ENCODE data around the gene SLC24A3.

SLC24A3 gene

GRCh38 chr20:19272976-19273654 lies 60.7 kb downstream of the SLC24A3 start:
- Histone ChIP-seq H3K27ac (ENCODE audit: low read depth, low read length, severe bottlenecking) (no peak overlapping the region), H3K4me3 (ENCODE audit: extremely low read depth, insufficient read depth, low read length, poor library complexity, severe bottlenecking) (no peak overlapping the region), H3K9me3 (ENCODE audit: control insufficient read depth, low read length) (no peaks in the 10 kb centered on the region), H3K4me1 (ENCODE audit: control insufficient read depth, insufficient read depth, low read length, poor library complexity, severe bottlenecking) (no peaks in the 10 kb centered on the region), H3K36me3 (ENCODE audit: control insufficient read depth, insufficient read depth, low read length) (no peaks in the 10 kb centered on the region)
- 84 to 93% methylated on average over 3 of the region's 6 CpGs for WGBS, 2 experiments (ENCODE audit: insufficient coverage in 2 of 2)

GRCh38 chr20:19274001-19274400 lies 61.6 kb downstream of the SLC24A3 start:
- no peak overlapping the region for H3K4me3 ChIP-seq (ENCODE audit: extremely low read depth, insufficient read depth, low read length, poor library complexity, severe bottlenecking)
- H3K4me1 ChIP-seq (ENCODE audit: control insufficient read depth, insufficient read depth, low read length, poor library complexity, severe bottlenecking): no peaks in the 10 kb centered on the region
- H3K9me3 ChIP-seq (ENCODE audit: control insufficient read depth, low read length): no peaks in the 10 kb centered on the region
- no peaks in the 10 kb centered on the region for H3K36me3 ChIP-seq (ENCODE audit: control insufficient read depth, insufficient read depth, low read length)
- no peak overlapping the region for H3K27ac ChIP-seq (ENCODE audit: low read depth, low read length, severe bottlenecking)
- WGBS, 2 experiments (ENCODE audit: insufficient coverage in 2 of 2): 96 to 97% methylated on average over 4 of the region's 5 CpGs

DNA sequence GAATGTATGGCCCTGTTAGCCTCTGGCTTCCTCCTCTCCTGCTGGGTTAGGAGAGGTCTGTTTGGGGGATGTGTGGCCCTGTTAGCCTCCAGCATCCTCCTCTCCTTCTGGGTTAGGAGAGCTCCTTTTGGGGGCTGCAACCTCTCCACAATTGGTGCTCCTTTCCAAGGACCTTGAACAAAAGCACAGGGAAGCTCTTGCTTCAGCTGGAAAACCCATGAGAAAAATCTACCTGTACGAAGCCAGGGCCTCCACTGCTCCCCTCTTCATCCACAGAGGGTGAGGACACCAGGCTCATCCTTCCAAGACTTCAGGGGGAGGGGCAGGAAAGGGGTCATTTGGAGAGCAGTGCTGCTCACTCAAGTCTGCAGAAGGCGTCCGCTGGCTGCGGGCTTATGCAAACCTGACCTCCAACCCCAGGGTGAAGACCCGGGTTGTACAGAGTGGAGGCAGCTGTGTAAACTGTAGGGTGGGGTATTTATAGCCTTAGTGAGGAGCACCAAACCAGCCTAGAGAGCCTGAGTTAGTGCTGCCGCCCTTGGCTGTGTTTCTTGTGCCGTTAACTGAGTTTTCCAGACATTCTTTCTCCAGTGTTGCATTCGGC lies 62.1 kb downstream of the SLC24A3 start:
- WGBS, 2 experiments (ENCODE audit: insufficient coverage in 2 of 2): 85 to 94% methylated on average over 5 to 6 of the region's 8 CpGs
- no peaks in the 10 kb centered on the region for H3K4me1 ChIP-seq (ENCODE audit: control insufficient read depth, insufficient read depth, low read length, poor library complexity, severe bottlenecking)
- H3K9me3 ChIP-seq (ENCODE audit: control insufficient read depth, low read length): no peaks in the 10 kb centered on the region
- H3K36me3 ChIP-seq (ENCODE audit: control insufficient read depth, insufficient read depth, low read length): no peaks in the 10 kb centered on the region
- no peak overlapping the region for H3K27ac ChIP-seq (ENCODE audit: low read depth, low read length, severe bottlenecking)
- H3K4me3 ChIP-seq (ENCODE audit: extremely low read depth, insufficient read depth, low read length, poor library complexity, severe bottlenecking): no peak overlapping the region

DNA sequence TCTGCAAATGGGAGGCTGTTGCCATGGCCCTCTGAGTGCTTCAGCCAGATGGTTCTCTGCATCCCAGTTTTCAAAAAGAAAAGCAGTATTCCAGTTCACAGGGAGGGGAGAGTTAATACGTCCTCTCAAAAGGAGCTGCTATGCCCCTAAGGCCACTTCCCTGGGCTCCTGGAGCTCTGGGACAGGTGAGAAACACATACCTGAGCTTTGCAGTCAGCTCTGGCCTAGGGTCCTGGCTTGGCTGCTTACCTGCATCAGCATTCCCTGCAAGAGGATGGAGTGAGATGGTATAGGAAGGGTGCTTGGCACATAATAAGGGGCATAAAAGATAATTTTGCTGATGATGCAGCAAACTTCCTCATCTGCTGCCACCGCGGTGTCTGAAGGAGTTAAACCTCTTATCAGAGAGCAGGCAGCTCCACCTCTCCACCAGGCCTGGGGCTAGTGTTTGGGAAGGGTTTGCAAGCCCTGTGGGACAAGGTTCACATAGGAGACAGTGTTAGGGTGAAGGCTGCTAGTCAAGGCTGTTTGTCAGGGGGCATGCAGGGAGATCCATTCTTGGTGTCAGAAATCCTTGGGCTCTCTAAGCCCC lies 62.7 kb downstream of the SLC24A3 start:
- Histone ChIP-seq H3K4me3 (ENCODE audit: extremely low read depth, insufficient read depth, low read length, poor library complexity, severe bottlenecking) (no peak overlapping the region), H3K9me3 (ENCODE audit: control insufficient read depth, low read length) (no peaks in the 10 kb centered on the region), H3K36me3 (ENCODE audit: control insufficient read depth, insufficient read depth, low read length) (no peaks in the 10 kb centered on the region), H3K4me1 (ENCODE audit: control insufficient read depth, insufficient read depth, low read length, poor library complexity, severe bottlenecking) (no peaks in the 10 kb centered on the region), H3K27ac (ENCODE audit: low read depth, low read length, severe bottlenecking) (no peak overlapping the region)
- 81 to 100% methylated on average over 1 to 3 of the region's 3 CpGs for WGBS, 2 experiments (ENCODE audit: insufficient coverage in 2 of 2)

DNA sequence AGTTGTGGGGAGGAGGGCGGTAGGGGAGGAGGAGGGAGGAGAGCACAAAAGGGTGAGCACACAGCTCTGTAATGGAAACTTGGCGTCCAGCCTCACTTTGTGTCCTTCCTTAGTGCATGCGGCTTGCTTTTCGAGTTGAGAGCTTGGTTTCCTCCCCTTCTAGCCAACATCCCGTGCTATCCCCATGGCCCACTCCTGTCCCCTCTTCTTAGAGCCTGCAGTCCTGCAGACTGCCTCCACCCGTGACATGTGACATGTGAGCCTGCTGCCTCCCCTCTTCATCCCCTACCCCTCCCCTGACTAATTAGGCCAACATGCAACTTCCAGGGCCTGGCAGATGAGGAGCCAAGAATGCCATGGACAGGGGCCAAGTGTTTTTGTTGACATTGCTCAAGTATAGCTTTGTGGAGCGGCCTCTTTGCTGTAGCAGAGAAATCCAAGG lies 63.2 kb downstream of the SLC24A3 start:
- Histone ChIP-seq H3K4me3 (ENCODE audit: extremely low read depth, insufficient read depth, low read length, poor library complexity, severe bottlenecking) (no peak overlapping the region), H3K36me3 (ENCODE audit: control insufficient read depth, insufficient read depth, low read length) (no peaks in the 10 kb centered on the region), H3K4me1 (ENCODE audit: control insufficient read depth, insufficient read depth, low read length, poor library complexity, severe bottlenecking) (no peaks in the 10 kb centered on the region), H3K9me3 (ENCODE audit: control insufficient read depth, low read length) (no peaks in the 10 kb centered on the region), H3K27ac (ENCODE audit: low read depth, low read length, severe bottlenecking) (no peak overlapping the region)
- 73 to 87% methylated on average over 6 of the region's 7 CpGs for WGBS, 2 experiments (ENCODE audit: insufficient coverage in 2 of 2)

DNA sequence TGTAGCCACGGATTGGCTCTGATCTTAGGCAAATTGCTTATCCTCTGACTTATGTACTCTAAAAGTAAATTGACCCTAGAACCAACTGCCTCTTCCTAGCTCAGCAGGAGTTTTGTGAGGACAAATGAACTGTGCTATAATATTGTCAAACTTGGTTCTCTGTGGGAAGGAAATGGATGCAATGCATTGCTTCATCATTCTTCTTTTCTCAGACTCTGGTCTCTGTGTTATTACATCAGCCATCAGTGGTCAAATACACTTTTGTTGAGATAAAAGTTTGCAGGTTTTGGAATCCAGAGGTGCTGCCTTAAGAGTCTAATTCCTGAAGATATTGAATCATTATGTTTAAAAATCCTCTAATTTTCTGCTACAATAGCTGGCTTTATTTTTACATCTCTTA lies 64.9 kb downstream of the SLC24A3 start:
- 80% methylated on average over 1 of the region's 1 CpG; no CpG with 5 or more reads in 1 of the 2 experiments for WGBS, 2 experiments (ENCODE audit: insufficient coverage in 2 of 2)
- Histone ChIP-seq H3K9me3 (ENCODE audit: control insufficient read depth, low read length) (no peaks in the 10 kb centered on the region), H3K36me3 (ENCODE audit: control insufficient read depth, insufficient read depth, low read length) (no peaks in the 10 kb centered on the region), H3K4me3 (ENCODE audit: extremely low read depth, insufficient read depth, low read length, poor library complexity, severe bottlenecking) (no peak overlapping the region), H3K27ac (ENCODE audit: low read depth, low read length, severe bottlenecking) (no peak overlapping the region), H3K4me1 (ENCODE audit: control insufficient read depth, insufficient read depth, low read length, poor library complexity, severe bottlenecking) (no peaks in the 10 kb centered on the region)

DNA sequence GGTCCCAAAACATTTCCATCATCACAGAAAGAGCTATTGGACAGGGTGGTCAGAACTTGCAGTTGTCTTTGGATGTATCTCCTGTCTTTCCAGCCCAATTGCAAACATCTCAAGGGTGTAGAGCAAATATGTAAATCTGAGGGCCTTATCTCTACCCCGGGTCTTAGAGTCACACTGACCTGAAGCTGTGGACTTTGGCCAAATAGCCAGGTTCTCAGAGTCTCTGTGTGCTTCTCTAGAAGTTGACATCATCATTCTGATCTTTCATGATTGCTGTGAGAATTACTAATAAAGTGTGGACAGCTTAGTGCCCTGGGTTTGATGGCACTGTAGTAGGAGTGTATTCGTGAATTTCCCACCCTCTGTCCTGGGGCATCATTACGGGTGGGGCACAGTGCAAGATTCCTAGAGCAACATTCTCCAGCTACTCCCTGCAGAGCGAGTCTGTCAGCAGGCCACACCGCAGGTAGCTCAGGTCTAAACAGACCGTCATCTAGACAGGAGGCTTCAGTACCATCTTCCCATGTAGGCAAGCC lies 71.1 kb downstream of the SLC24A3 start:
- H3K9me3 ChIP-seq (ENCODE audit: control insufficient read depth, low read length): no peaks in the 10 kb centered on the region
- H3K27ac ChIP-seq (ENCODE audit: low read depth, low read length, severe bottlenecking): no peak overlapping the region
- no peak overlapping the region for H3K4me3 ChIP-seq (ENCODE audit: extremely low read depth, insufficient read depth, low read length, poor library complexity, severe bottlenecking)
- H3K36me3 ChIP-seq (ENCODE audit: control insufficient read depth, insufficient read depth, low read length): no peaks in the 10 kb centered on the region
- no peaks in the 10 kb centered on the region for H3K4me1 ChIP-seq (ENCODE audit: control insufficient read depth, insufficient read depth, low read length, poor library complexity, severe bottlenecking)
- WGBS, 2 experiments (ENCODE audit: insufficient coverage in 2 of 2): 87 to 90% methylated on average over 4 to 5 of the region's 6 CpGs

DNA sequence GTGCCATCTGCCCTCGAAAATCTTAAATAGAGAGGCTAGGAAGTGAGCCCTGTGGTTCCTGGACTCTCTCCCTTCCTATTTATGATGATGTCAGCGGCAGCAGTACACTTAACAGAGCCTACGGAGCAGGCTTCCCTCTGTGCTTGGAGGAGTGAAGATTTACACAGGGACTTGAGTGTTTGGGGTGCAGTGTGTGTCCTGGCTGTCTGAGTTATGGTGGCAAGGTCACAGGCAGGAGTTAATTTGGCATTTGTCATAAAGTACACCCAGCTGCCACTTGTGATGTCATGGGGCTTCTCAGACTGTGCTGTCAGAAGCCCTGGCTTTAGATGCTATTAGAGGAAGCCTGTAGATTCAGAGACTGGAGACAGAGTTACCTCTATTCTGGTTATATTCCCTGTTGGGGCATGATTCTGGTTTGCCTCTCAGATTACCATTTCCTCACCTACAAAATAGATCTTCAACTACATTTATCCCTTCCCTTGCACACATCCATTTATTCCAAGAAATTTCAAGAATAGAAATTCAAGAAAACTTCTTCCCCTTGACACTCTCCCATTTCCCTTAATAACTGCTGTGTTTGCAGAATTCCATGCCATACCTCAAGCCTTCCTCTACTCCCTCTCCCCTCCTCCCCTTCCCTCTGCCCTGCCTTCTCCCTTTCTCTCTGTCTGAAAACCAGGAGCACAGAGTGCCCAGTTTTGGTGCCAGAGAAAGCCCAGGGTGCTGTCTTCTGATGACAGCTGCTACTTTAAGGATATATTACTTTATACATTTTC lies 72.1 kb downstream of the SLC24A3 start:
- Histone ChIP-seq H3K9me3 (ENCODE audit: control insufficient read depth, low read length) (no peaks in the 10 kb centered on the region), H3K36me3 (ENCODE audit: control insufficient read depth, insufficient read depth, low read length) (no peaks in the 10 kb centered on the region), H3K27ac (ENCODE audit: low read depth, low read length, severe bottlenecking) (no peak overlapping the region), H3K4me1 (ENCODE audit: control insufficient read depth, insufficient read depth, low read length, poor library complexity, severe bottlenecking) (no peaks in the 10 kb centered on the region), H3K4me3 (ENCODE audit: extremely low read depth, insufficient read depth, low read length, poor library complexity, severe bottlenecking) (no peak overlapping the region)
- WGBS, 2 experiments (ENCODE audit: insufficient coverage in 2 of 2): 96% methylated on average over 2 of the region's 3 CpGs; no CpG with 5 or more reads in 1 of the 2 experiments

DNA sequence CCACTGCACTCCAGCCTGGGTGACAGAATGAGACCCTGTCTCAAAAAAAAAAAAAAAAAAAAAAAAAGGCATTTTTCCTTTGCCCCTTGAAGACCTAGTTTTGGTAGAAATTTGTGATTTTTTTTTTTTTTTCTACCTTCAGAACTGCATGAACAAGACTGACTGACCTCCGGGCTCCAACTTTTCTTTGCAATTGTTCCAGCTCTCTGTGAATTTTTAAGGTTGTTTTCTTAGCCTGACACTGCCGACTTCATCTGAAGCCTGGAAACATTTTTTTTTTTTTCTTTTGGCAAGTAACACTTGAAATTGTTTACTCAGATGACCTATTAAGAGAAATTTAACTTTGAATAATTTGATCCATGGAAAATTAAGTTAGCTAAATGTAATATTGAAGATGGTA lies 73.0 kb downstream of the SLC24A3 start:
- H3K4me1 ChIP-seq (ENCODE audit: control insufficient read depth, insufficient read depth, low read length, poor library complexity, severe bottlenecking): no peaks in the 10 kb centered on the region
- 86% methylated on average over 1 of the region's 2 CpGs for WGBS, 2 experiments (ENCODE audit: insufficient coverage in 2 of 2)
- H3K4me3 ChIP-seq (ENCODE audit: extremely low read depth, insufficient read depth, low read length, poor library complexity, severe bottlenecking): no peak overlapping the region
- H3K27ac ChIP-seq (ENCODE audit: low read depth, low read length, severe bottlenecking): no peak overlapping the region
- H3K36me3 ChIP-seq (ENCODE audit: control insufficient read depth, insufficient read depth, low read length): no peaks in the 10 kb centered on the region
- H3K9me3 ChIP-seq (ENCODE audit: control insufficient read depth, low read length): no peaks in the 10 kb centered on the region

- no peak overlapping the region for H3K4me3 ChIP-seq (ENCODE audit: extremely low read depth, insufficient read depth, low read length, poor library complexity, severe bottlenecking)
- no peaks in the 10 kb centered on the region for H3K36me3 ChIP-seq (ENCODE audit: control insufficient read depth, insufficient read depth, low read length)
- H3K27ac ChIP-seq (ENCODE audit: low read depth, low read length, severe bottlenecking): no peak overlapping the region
- WGBS, 2 experiments (ENCODE audit: insufficient coverage in 2 of 2): 100% methylated on average over 1 of the region's 2 CpGs; no CpG with 5 or more reads in 1 of the 2 experiments
- no peaks in the 10 kb centered on the region for H3K4me1 ChIP-seq (ENCODE audit: control insufficient read depth, insufficient read depth, low read length, poor library complexity, severe bottlenecking)
- no peaks in the 10 kb centered on the region for H3K9me3 ChIP-seq (ENCODE audit: control insufficient read depth, low read length)
These were observed 75.6 kb downstream of the SLC24A3 start for GRCh38 chr20:19288061-19288460.

All from mesodermal cell (in vitro differentiated cells).